Central memory CD8-positive, alpha-beta T cell (primary cell): ENCODE data around the gene RTKN2.

ENCODE experiments used
- ATAC-seq: fragments of 150-1000 bp; cut with Tn5 transposase; replicated peaks from 2 replicates; pipeline ENCODE4 v1.10.0; 2022; ENCODE audit warnings: mild to moderate bottlenecking, moderate FRiP score, moderate number of reproducible peaks; ENCODE audit not compliant: poor library complexity, severe bottlenecking; ENCODE audit errors: extremely low read depth
- DNase-seq, 2 donors: peaks; one replicate each; pipeline ENCODE4 v3.0.0; 2021; ENCODE audit warnings: low spot score in 2 of 2
- H3K27ac Mint-ChIP-seq: one replicate; pipeline ENCODE4 v1.8.0; 2022; ENCODE audit warnings: low read depth, mild to moderate bottlenecking, moderate library complexity, mixed read lengths
- H3K27me3 Mint-ChIP-seq: one replicate; pipeline ENCODE4 v1.8.0; 2022; ENCODE audit warnings: mixed read lengths
- H3K36me3 Mint-ChIP-seq: one replicate; pipeline ENCODE4 v1.8.0; 2022; ENCODE audit warnings: mild to moderate bottlenecking, moderate library complexity, mixed read lengths; ENCODE audit not compliant: insufficient read depth
- H3K4me1 Mint-ChIP-seq: one replicate; pipeline ENCODE4 v1.8.0; 2022; ENCODE audit warnings: mixed read lengths
- H3K4me3 Mint-ChIP-seq: one replicate; pipeline ENCODE4 v1.8.0; 2022; ENCODE audit warnings: mild to moderate bottlenecking, moderate library complexity, mixed read lengths
- H3K9me3 Mint-ChIP-seq: one replicate; pipeline ENCODE4 v1.8.0; 2022; ENCODE audit warnings: mixed read lengths

Gene RTKN2

GRCh38 chr10:62177111-62177510 lies 91.5 kb downstream of the RTKN2 start:
- ATAC-seq (no peak), DNase-seq (no peak)
- H3K36me3 Mint-ChIP-seq = no peaks in the 10 kb centered on the region
- H3K27ac Mint-ChIP-seq = no peak overlapping the region
- no peaks in the 10 kb centered on the region for H3K27me3 Mint-ChIP-seq
- H3K4me1 Mint-ChIP-seq = peaks cover 22% of the 10 kb centered on the region
- H3K9me3 Mint-ChIP-seq = peaks cover 9% of the 10 kb centered on the region
- H3K4me3 Mint-ChIP-seq = no peak overlapping the region

GRCh38 chr10:62175251-62175650 lies 93.4 kb downstream of the RTKN2 start:
- H3K36me3 Mint-ChIP-seq = no peaks in the 10 kb centered on the region
- H3K27me3 Mint-ChIP-seq = no peaks in the 10 kb centered on the region
- DNase-seq (no peak), ATAC-seq (no peak)
- peaks cover 9% of the 10 kb centered on the region for H3K9me3 Mint-ChIP-seq
- H3K4me3 Mint-ChIP-seq = no peak overlapping the region
- H3K27ac Mint-ChIP-seq = no peak overlapping the region
- peaks cover 6% of the 10 kb centered on the region for H3K4me1 Mint-ChIP-seq

- no peaks in the 10 kb centered on the region for H3K27me3 Mint-ChIP-seq
- no peaks in the 10 kb centered on the region for H3K4me1 Mint-ChIP-seq
- H3K36me3 Mint-ChIP-seq = no peaks in the 10 kb centered on the region
- H3K27ac Mint-ChIP-seq = no peak overlapping the region
- H3K4me3 Mint-ChIP-seq = no peak overlapping the region
- no peak for ATAC-seq
- H3K9me3 Mint-ChIP-seq = peaks cover 9% of the 10 kb centered on the region
- DNase-seq = no peak
These were observed 96.2 kb downstream of the RTKN2 start for GRCh38 chr10:62172465-62172864.

GRCh38 chr10:62171791-62172190 lies 96.9 kb downstream of the RTKN2 start:
- H3K36me3 Mint-ChIP-seq = no peaks in the 10 kb centered on the region
- H3K27me3 Mint-ChIP-seq = no peaks in the 10 kb centered on the region
- H3K27ac Mint-ChIP-seq = no peak overlapping the region
- no peak overlapping the region for H3K4me3 Mint-ChIP-seq
- peaks cover 9% of the 10 kb centered on the region for H3K9me3 Mint-ChIP-seq
- H3K4me1 Mint-ChIP-seq = no peaks in the 10 kb centered on the region
- DNase-seq = no peak
- no peak for ATAC-seq

GRCh38 chr10:62170732-62171131 lies 97.9 kb downstream of the RTKN2 start:
- H3K27ac Mint-ChIP-seq = no peak overlapping the region
- ATAC-seq = no peak
- H3K4me3 Mint-ChIP-seq = no peak overlapping the region
- DNase-seq = no peak
- H3K36me3 Mint-ChIP-seq = no peaks in the 10 kb centered on the region
- no peaks in the 10 kb centered on the region for H3K4me1 Mint-ChIP-seq
- peaks cover 9% of the 10 kb centered on the region for H3K9me3 Mint-ChIP-seq
- H3K27me3 Mint-ChIP-seq = no peaks in the 10 kb centered on the region

GRCh38 chr10:62166331-62167131 lies 102.1 kb downstream of the RTKN2 start:
- no peak for DNase-seq
- H3K4me3 Mint-ChIP-seq = no peak overlapping the region
- no peaks in the 10 kb centered on the region for H3K27me3 Mint-ChIP-seq
- H3K9me3 Mint-ChIP-seq = no peaks in the 10 kb centered on the region
- H3K27ac Mint-ChIP-seq = no peak overlapping the region
- H3K36me3 Mint-ChIP-seq = no peaks in the 10 kb centered on the region
- H3K4me1 Mint-ChIP-seq = no peaks in the 10 kb centered on the region
- ATAC-seq = no peak

GRCh38 chr10:62165803-62166202 lies 102.8 kb downstream of the RTKN2 start:
- H3K27ac Mint-ChIP-seq = no peak overlapping the region
- ATAC-seq = no peak
- no peak for DNase-seq
- no peaks in the 10 kb centered on the region for H3K36me3 Mint-ChIP-seq
- no peaks in the 10 kb centered on the region for H3K9me3 Mint-ChIP-seq
- H3K27me3 Mint-ChIP-seq = no peaks in the 10 kb centered on the region
- H3K4me3 Mint-ChIP-seq = no peak overlapping the region
- no peaks in the 10 kb centered on the region for H3K4me1 Mint-ChIP-seq

- Mint-ChIP-seq H3K9me3 (no peaks in the 10 kb centered on the region), H3K4me3 (no peak overlapping the region), H3K27me3 (no peaks in the 10 kb centered on the region), H3K27ac (no peak overlapping the region), H3K36me3 (no peaks in the 10 kb centered on the region), H3K4me1 (no peaks in the 10 kb centered on the region)
- ATAC-seq = no peak
- no peak for DNase-seq
These were observed 105.6 kb downstream of the RTKN2 start for GRCh38 chr10:62163024-62163423.

GRCh38 chr10:62162261-62162981 lies 106.2 kb downstream of the RTKN2 start:
- Mint-ChIP-seq H3K4me1 (no peaks in the 10 kb centered on the region), H3K27me3 (no peaks in the 10 kb centered on the region), H3K36me3 (no peaks in the 10 kb centered on the region), H3K27ac (no peak overlapping the region), H3K4me3 (no peak overlapping the region), H3K9me3 (no peaks in the 10 kb centered on the region)
- no peak for ATAC-seq
- DNase-seq = no peak

GRCh38 chr10:62159351-62159750 lies 109.3 kb downstream of the RTKN2 start:
- no peaks in the 10 kb centered on the region for H3K27me3 Mint-ChIP-seq
- no peak for DNase-seq
- H3K9me3 Mint-ChIP-seq = no peaks in the 10 kb centered on the region
- no peak for ATAC-seq
- peaks cover 5% of the 10 kb centered on the region for H3K4me1 Mint-ChIP-seq
- no peak overlapping the region for H3K27ac Mint-ChIP-seq
- no peak overlapping the region for H3K4me3 Mint-ChIP-seq
- H3K36me3 Mint-ChIP-seq = no peaks in the 10 kb centered on the region

- H3K36me3 Mint-ChIP-seq = no peaks in the 10 kb centered on the region
- H3K27ac Mint-ChIP-seq = no peak overlapping the region
- H3K4me3 Mint-ChIP-seq = no peak overlapping the region
- ATAC-seq (no peak), DNase-seq (no peak)
- H3K27me3 Mint-ChIP-seq = no peaks in the 10 kb centered on the region
- H3K4me1 Mint-ChIP-seq = peaks cover 5% of the 10 kb centered on the region
- no peaks in the 10 kb centered on the region for H3K9me3 Mint-ChIP-seq
These were observed 111.0 kb downstream of the RTKN2 start for GRCh38 chr10:62157601-62158000.

- DNase-seq (no peak), ATAC-seq (no peak)
- Mint-ChIP-seq H3K9me3 (no peaks in the 10 kb centered on the region), H3K4me1 (peaks cover 5% of the 10 kb centered on the region), H3K27ac (no peak overlapping the region), H3K27me3 (no peaks in the 10 kb centered on the region), H3K36me3 (no peaks in the 10 kb centered on the region), H3K4me3 (no peak overlapping the region)
These were observed 113.5 kb downstream of the RTKN2 start for GRCh38 chr10:62155054-62155680.

GRCh38 chr10:62154231-62154630 lies 114.4 kb downstream of the RTKN2 start:
- no peaks in the 10 kb centered on the region for H3K27me3 Mint-ChIP-seq
- H3K9me3 Mint-ChIP-seq = no peaks in the 10 kb centered on the region
- no peak for ATAC-seq
- DNase-seq = no peak
- no peak overlapping the region for H3K27ac Mint-ChIP-seq
- no peak overlapping the region for H3K4me3 Mint-ChIP-seq
- H3K36me3 Mint-ChIP-seq = no peaks in the 10 kb centered on the region
- H3K4me1 Mint-ChIP-seq = peaks cover 5% of the 10 kb centered on the region
